ENCODE data around the gene EDA.

Gene EDA

GRCh38 chrX:70042399-70043371 lies 426.8 kb downstream of the EDA start:
- no peak overlapping the region for H3K27ac ChIP-seq
- TF ChIP-seq ZFX (IDR thresholded peaks at IDR 0.05; ENCODE audit: borderline replicate concordance): no peak
- TF ChIP-seq CTCF (IDR thresholded peaks at IDR 0.05): no peak

- no peak overlapping the region for H3K27ac ChIP-seq
- no peak for TF ChIP-seq ZFX (IDR thresholded peaks at IDR 0.05; ENCODE audit: borderline replicate concordance)
- no peak for TF ChIP-seq CTCF (IDR thresholded peaks at IDR 0.05)
Measured at GRCh38 chrX:70043685-70044084, 427.8 kb downstream of the EDA start.

- H3K27ac ChIP-seq: no peak overlapping the region
- no peak for TF ChIP-seq CTCF (IDR thresholded peaks at IDR 0.05)
Measured at GRCh38 chrX:70044541-70045245, 428.8 kb downstream of the EDA start.

GRCh38 chrX:70046978-70047377 lies 431.1 kb downstream of the EDA start:
- TF ChIP-seq CTCF (IDR thresholded peaks at IDR 0.05) (no peak), ZFX (IDR thresholded peaks at IDR 0.05; ENCODE audit: borderline replicate concordance) (no peak)
- no peak overlapping the region for H3K27ac ChIP-seq

- TF ChIP-seq ZFX (IDR thresholded peaks at IDR 0.05; ENCODE audit: borderline replicate concordance) (no peak), CTCF (IDR thresholded peaks at IDR 0.05) (no peak)
- no peak overlapping the region for H3K27ac ChIP-seq
Measured at GRCh38 chrX:70049406-70049805, 433.5 kb downstream of the EDA start.

- TF ChIP-seq CTCF (IDR thresholded peaks at IDR 0.05): no peak
- TF ChIP-seq ZFX (IDR thresholded peaks at IDR 0.05; ENCODE audit: borderline replicate concordance): no peak
- H3K27ac ChIP-seq: no peak within 1 kb of the TSS
Measured at GRCh38 chrX:70049925-70050324, 434.0 kb downstream of the EDA start, which contains the start of gene AWAT2. AWAT2 (minus strand) TSS chrX:70049938; CDS start chrX:70049932, 6 bp downstream.
